ENCODE measurements around the gene RB1.

The RB1 gene

DNA sequence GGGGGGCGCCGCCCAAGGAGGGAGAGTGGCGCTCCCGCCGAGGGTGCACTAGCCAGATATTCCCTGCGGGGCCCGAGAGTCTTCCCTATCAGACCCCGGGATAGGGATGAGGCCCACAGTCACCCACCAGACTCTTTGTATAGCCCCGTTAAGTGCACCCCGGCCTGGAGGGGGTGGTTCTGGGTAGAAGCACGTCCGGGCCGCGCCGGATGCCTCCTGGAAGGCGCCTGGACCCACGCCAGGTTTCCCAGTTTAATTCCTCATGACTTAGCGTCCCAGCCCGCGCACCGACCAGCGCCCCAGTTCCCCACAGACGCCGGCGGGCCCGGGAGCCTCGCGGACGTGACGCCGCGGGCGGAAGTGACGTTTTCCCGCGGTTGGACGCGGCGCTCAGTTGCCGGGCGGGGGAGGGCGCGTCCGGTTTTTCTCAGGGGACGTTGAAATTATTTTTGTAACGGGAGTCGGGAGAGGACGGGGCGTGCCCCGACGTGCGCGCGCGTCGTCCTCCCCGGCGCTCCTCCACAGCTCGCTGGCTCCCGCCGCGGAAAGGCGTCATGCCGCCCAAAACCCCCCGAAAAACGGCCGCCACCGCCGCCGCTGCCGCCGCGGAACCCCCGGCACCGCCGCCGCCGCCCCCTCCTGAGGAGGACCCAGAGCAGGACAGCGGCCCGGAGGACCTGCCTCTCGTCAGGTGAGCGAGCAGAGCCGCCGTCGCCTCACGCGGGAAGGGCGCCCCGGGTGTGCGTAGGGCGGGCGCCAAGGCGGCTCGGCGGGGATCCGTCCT lies at the start of gene RB1:
Gene RB1 (plus strand): TSS at position 393 of the 784 bp plus-strand sequence. CDS start 162 bp downstream, at position 555.
- DNase-seq (ENCODE audit: low read depth), result peak; percentile 89

DNA sequence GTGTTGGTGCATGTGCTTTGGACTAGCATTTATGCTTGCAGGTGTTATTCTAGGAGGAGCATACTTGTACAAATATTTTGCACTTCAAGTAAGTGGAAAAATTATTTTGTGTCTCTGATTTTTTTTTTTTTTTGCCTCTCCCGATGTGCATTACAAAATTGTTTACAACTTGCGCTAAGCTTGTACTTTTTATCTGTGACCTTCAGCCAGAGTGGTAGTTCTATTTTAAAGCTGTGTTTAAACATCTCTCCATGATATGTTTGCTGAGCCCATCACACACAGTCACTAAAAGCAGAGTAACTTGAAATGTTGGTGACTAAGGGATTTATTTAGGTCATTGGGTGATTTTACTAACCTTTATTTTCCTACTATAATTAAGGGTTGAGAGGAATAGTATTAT lies 49.7 kb upstream of the RB1 start:
- DNase-seq (ENCODE audit: low read depth), result no peak

DNA sequence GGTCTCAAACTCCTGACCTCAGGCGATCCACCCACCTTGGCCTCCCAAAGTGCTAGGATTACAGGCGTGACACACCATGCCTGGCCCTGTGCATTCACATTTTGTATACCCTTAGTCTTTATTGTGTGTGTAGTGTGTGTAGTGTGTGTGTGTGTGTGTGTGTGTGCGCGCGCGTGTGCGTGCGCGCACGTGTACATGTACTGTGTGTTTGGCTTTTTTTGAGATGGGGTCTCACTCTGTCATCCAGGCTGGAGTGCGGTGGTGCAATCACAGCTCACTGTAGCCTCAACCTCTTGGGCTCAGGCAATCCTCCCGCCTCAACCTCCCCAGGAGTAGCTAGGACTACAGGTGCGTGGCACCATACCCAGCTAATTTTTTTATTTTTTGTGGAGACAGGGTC lies 48.5 kb upstream of the RB1 start:
- no peak for DNase-seq (ENCODE audit: low read depth)

DNA sequence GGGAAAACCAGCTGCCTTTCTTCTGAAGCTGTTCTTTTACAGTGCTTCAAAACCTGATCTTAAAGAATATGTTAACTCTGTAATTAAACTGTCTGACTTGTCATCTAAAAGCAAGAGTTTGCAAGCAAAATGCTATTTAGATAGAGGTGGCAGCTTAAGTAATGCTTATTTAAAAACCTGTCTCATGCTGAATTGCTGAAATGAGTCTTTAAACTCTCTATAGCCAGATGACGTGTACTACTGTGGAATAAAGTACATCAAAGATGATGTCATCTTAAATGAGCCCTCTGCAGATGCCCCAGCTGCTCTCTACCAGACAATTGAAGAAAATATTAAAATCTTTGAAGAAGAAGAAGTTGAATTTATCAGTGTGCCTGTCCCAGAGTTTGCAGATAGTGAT lies 47.6 kb upstream of the RB1 start:
- DNase-seq (ENCODE audit: low read depth), result peak; percentile 27

DNA sequence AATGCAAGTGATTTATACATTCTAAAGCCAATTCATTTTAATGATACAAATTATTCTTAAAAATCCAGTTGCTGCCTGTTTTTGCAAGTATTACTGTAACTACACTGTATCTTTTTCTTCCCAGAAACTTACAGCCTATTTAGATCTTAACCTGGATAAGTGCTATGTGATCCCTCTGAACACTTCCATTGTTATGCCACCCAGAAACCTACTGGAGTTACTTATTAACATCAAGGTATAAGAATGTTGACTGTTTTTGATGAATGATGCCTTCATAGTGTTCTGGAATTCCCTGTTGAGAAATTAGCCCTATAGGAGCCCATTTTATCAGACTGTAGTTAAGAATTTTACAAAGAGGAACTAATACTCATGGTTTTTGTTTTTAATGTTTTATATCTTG lies 45.5 kb upstream of the RB1 start:
- DNase-seq (ENCODE audit: low read depth), result no peak

DNA sequence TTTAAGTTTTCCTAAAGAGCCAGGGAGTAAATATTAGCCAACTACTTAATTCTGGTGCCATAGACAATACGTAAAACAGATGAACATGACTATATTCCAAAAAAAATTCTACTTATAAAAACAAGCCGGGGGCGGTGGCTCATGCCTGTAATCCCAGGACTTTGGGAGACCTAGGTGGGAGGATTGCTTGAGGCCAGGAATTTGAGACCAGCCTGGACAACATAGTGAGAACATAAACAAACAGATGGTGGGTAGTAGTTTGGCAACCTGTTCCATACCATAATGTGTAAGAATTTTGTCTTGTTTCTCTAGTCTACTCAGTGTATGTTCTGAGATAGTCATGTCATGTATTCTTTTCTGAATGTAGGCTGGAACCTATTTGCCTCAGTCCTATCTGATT lies 45.1 kb upstream of the RB1 start:
- peak; percentile 17 for DNase-seq (ENCODE audit: low read depth)

GRCh38 chr13:48260970-48261369 lies 42.6 kb upstream of the RB1 start:
- DNase-seq (ENCODE audit: low read depth), result no peak

- no peak for DNase-seq (ENCODE audit: low read depth)
These were observed 40.4 kb upstream of the RB1 start for GRCh38 chr13:48263196-48263595.

- no peak for DNase-seq (ENCODE audit: low read depth)
These were observed 39.5 kb upstream of the RB1 start for GRCh38 chr13:48264058-48264457.

GRCh38 chr13:48265217-48265815 lies 38.2 kb upstream of the RB1 start:
- DNase-seq (ENCODE audit: low read depth), result no peak

DNA sequence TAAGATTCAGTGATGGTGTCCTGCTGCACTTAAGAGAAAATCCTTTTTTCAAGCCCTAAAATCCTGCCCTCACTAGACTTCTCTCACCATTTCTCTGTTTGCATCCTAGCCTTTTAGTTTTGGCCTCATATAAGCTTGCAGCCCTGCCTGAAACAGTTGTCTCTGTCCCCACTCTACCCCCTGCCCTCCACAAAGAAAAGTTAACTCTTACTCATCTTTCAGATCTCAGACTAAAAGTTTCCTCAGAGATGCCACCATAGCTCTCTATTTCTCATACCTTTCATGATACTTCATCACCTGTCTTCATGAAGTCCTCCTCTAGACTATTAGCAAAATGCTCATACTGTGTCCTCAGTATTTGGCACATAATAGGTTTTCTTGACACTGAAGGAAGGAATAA lies 37.4 kb upstream of the RB1 start:
- DNase-seq (ENCODE audit: low read depth), result no peak

GRCh38 chr13:48266701-48267639 lies 36.6 kb upstream of the RB1 start:
- DNase-seq (ENCODE audit: low read depth), result no peak

- no peak for DNase-seq (ENCODE audit: low read depth)
These were observed 35.5 kb upstream of the RB1 start for GRCh38 chr13:48268019-48268418.

DNA sequence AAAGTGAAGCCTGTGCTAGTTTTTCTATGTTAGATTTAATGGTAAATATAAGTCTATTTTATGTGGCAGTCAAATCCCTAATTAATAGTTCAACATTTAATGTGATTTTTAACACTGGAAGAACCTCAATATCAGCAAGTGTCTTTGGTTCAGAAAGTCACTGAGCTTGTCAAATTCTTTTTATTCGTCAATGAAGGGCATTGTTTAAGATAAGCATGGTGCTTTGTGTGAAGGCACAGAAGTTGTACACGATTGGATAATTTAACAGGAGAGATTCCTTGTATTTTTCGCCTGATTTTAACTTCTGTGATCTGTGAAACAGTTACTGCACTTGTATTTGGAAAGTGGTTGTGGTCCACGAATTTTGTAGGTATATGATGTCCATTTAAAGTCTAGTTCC lies 30.2 kb upstream of the RB1 start:
- DNase-seq (ENCODE audit: low read depth), result no peak

GRCh38 chr13:48275507-48275906 lies 28.0 kb upstream of the RB1 start:
- DNase-seq (ENCODE audit: low read depth), result no peak

DNA sequence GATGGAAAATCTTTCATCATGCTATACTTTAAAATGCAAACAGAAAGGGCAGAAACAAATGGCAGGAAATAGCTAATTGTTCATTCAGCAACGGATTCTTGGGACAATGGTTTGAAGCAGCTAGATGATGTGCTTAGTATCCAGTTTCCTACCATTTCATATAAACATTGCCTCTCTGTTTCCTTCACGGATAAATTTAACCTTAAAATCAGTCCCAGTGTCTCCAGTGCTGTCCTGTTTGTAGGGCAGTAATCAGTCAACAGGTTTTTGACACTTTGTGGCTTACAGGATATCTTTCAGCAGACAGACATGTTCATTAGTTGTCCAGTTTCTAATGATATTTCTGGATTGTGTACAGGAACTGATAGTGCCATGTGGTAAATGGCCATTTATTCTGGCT lies 24.7 kb upstream of the RB1 start:
- DNase-seq (ENCODE audit: low read depth), result no peak

DNA sequence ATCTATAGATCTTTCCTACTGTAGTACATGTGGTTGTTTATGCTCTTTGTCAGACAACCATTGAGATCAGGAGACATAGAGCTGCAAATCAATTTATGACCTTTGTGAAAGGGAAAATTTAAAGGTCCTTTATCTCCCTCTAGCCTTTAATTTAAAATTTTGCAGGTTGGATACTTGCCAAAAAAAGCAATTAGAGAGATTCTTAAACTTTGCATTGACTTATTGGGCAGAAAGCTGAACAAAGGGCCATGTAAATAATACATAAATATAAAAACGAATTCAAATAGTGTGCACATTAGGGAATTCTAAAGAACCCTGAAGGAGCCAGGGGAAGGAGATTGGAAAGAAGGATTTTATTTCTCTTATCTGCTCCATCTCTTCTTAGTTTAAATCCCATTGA lies 22.0 kb upstream of the RB1 start:
- DNase-seq (ENCODE audit: low read depth), result no peak

DNA sequence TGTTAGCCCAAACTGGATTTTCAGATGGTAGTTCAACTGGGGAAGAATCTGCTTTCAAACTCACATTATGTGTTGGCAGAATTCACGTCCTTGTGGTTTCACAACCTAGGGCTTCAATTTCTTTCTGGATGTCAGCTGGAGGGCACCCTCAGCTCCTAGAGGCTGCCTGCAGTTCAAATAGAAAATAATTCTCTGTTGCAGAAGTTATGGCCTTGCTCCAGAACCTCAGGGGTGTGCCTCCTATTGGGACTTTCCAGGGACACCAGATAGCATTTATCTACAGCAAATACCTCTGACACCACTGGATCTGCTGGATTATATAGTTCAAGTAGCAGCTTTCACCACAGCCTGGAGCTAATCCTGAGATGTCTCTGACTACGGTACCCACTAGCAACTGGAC lies 11.8 kb upstream of the RB1 start:
- peak; percentile 5 for DNase-seq (ENCODE audit: low read depth)

DNA sequence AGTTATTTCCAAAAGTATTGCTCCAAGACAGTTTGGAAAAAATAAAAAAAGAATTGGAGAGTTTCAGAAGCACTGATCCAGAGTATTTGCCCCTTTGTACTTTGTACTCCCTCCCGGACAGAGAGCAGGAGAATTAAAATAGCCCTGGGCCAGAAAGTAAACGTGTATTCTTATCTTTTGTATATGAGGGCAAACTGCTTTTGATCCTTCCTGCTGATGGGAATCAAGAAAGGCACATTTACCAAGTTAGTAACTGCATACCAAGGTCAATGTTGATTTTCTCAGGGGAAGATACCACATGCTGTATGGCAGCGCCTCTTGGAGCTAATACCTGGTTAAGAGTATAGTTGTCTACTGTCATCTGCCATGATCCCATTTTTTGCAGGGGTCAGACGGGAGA lies 10.9 kb upstream of the RB1 start:
- DNase-seq (ENCODE audit: low read depth), result no peak

- no peak for DNase-seq (ENCODE audit: low read depth)
These were observed 8.9 kb upstream of the RB1 start for GRCh38 chr13:48294653-48295052.

DNA sequence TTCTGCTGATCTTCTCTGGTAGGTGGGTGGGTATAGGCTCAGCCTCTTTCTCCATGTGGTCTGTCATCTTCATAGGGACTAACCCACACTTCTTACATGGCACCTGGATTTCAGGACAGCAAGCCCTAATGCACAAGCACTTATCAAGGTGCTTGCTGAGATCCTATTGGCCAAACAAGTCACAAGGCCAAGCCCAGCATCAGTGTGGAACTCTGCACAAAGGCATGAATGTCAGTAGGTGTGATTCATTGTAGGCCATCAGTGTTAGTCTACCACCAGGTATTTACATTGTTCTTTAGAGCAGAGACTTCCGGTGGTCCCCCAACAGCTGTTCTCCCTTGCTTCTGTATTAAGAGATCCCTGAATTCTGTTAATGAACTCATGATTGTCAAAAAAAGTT lies 8.3 kb upstream of the RB1 start:
- no peak for DNase-seq (ENCODE audit: low read depth)

GRCh38 chr13:48296528-48296927 lies 7.0 kb upstream of the RB1 start:
- no peak for DNase-seq (ENCODE audit: low read depth)
